Mesenchymal stem cell (in vitro differentiated cells and primary cell): ENCODE measurements around the gene MAPKBP1.

Source experiments
- DNase-seq: peaks from one replicate; pipeline ENCODE4 v3.0.0-alpha.2; 2013
- H2AFZ ChIP-seq: one replicate; pipeline ENCODE4 v1.6.1; 2013; ENCODE audit warnings: low read depth, mild to moderate bottlenecking, control low read depth, inconsistent platforms, low read length, moderate library complexity
- H2AK5ac ChIP-seq: 2 replicates; pipeline ENCODE4 v1.6.1; 2013; ENCODE audit warnings: low read length, moderate library complexity, mild to moderate bottlenecking, inconsistent platforms; ENCODE audit not compliant: severe bottlenecking
- H2BK120ac ChIP-seq: one replicate; pipeline ENCODE4 v1.6.1; 2013; ENCODE audit warnings: low read depth, mild to moderate bottlenecking, inconsistent platforms, low read length, moderate library complexity
- H2BK12ac ChIP-seq, 2 experiments: one replicate each; pipeline ENCODE4 v1.6.1; 2013; ENCODE audit warnings: inconsistent platforms in 2 of 2, low read length in 2 of 2, mild to moderate bottlenecking in 2 of 2, moderate library complexity in 2 of 2, control low read depth in 1 of 2
- H2BK15ac ChIP-seq: one replicate; pipeline ENCODE4 v1.6.1; 2013; ENCODE audit warnings: mild to moderate bottlenecking, low read depth, inconsistent platforms; ENCODE audit not compliant: poor library complexity, severe bottlenecking
- H2BK5ac ChIP-seq: 2 replicates; pipeline ENCODE4 v1.6.1; 2013; ENCODE audit warnings: low read depth, mild to moderate bottlenecking, low read length, control low read depth, inconsistent platforms; ENCODE audit not compliant: poor library complexity, severe bottlenecking
- H3K14ac ChIP-seq, 2 experiments: one replicate each; pipeline ENCODE4 v1.6.1; 2013; ENCODE audit warnings: inconsistent platforms in 2 of 2, low read length in 2 of 2, control low read depth in 1 of 2, mild to moderate bottlenecking in 1 of 2, moderate library complexity in 1 of 2
- H3K18ac ChIP-seq, 2 experiments: one replicate each; pipeline ENCODE4 v1.6.1; 2013; ENCODE audit warnings: inconsistent platforms in 2 of 2, low read length in 2 of 2, control low read depth in 1 of 2, low read depth in 1 of 2, mild to moderate bottlenecking in 1 of 2
- H3K23ac ChIP-seq, 2 experiments: one replicate each; pipeline ENCODE4 v1.6.1; 2013; ENCODE audit warnings: inconsistent platforms in 2 of 2, low read length in 2 of 2, mild to moderate bottlenecking in 2 of 2, moderate library complexity in 2 of 2, control low read depth in 1 of 2
- H3K27ac ChIP-seq: 2 replicates; pipeline ENCODE4 v1.5.1; 2013; ENCODE audit warnings: mild to moderate bottlenecking, moderate library complexity, low read length, control low read depth, inconsistent platforms; ENCODE audit not compliant: poor library complexity, severe bottlenecking
- H3K27me3 ChIP-seq, 2 experiments: 2 replicates each; pipeline versions ENCODE4 v1.6.1 to v1.7.0; 2013; ENCODE audit warnings: low read length in 2 of 2, mild to moderate bottlenecking in 2 of 2, moderate library complexity in 2 of 2, control low read depth in 1 of 2, inconsistent platforms in 1 of 2; ENCODE audit not compliant: control insufficient read depth in 1 of 2, insufficient read depth in 1 of 2
- H3K36me3 ChIP-seq, 2 experiments: 2 replicates each; pipeline versions ENCODE4 v1.6.1 to v1.7.0; 2013; ENCODE audit warnings: low read length in 2 of 2, control low read depth in 1 of 2, inconsistent platforms in 1 of 2, low read depth in 1 of 2, mild to moderate bottlenecking in 1 of 2; ENCODE audit not compliant: insufficient read depth in 2 of 2, control insufficient read depth in 1 of 2
- H3K4ac ChIP-seq, 2 experiments: one replicate each; pipeline ENCODE4 v1.6.1; 2013; ENCODE audit warnings: inconsistent platforms in 2 of 2, low read length in 2 of 2, mild to moderate bottlenecking in 2 of 2, moderate library complexity in 2 of 2, control low read depth in 1 of 2, low read depth in 1 of 2
- H3K4me1 ChIP-seq: 2 replicates; pipeline ENCODE4 v1.6.1; 2013; ENCODE audit warnings: low read depth, low read length, control low read depth; ENCODE audit not compliant: control insufficient read depth, insufficient read depth
- H3K4me2 ChIP-seq: 2 replicates; pipeline ENCODE4 v1.6.1; 2013; ENCODE audit warnings: low read length, mild to moderate bottlenecking, inconsistent platforms; ENCODE audit not compliant: poor library complexity, severe bottlenecking
- H3K4me3 ChIP-seq, 2 experiments: 2 replicates each; pipeline versions ENCODE4 v1.5.1 to v1.7.0; 2013; ENCODE audit warnings: low read length in 2 of 2, mild to moderate bottlenecking in 2 of 2, control low read depth in 1 of 2, low read depth in 1 of 2; ENCODE audit not compliant: insufficient read depth in 1 of 2
- H3K79me1 ChIP-seq: replicated peaks from 2 replicates; pipeline ENCODE4 v1.6.1; 2013; ENCODE audit warnings: mild to moderate bottlenecking, control low read depth, low read length, inconsistent platforms; ENCODE audit not compliant: poor library complexity, severe bottlenecking
- H3K9ac ChIP-seq: 2 replicates; pipeline ENCODE4 v1.7.0; 2013; ENCODE audit warnings: mild to moderate bottlenecking, low read length, moderate library complexity
- H3K9me3 ChIP-seq: 2 replicates; pipeline ENCODE4 v1.7.0; 2013; ENCODE audit warnings: mild to moderate bottlenecking, low read length; ENCODE audit not compliant: control insufficient read depth
- H4K8ac ChIP-seq: one replicate; pipeline ENCODE4 v1.6.1; 2013; ENCODE audit warnings: inconsistent platforms, mild to moderate bottlenecking, low read length, moderate library complexity
- H4K91ac ChIP-seq: one replicate; pipeline ENCODE4 v1.6.1; 2013; ENCODE audit warnings: mild to moderate bottlenecking, low read length, inconsistent platforms
- WGBS: methylation state at CpG from one replicate; pipeline ENCODE4 v1.1.7; 2013; ENCODE audit warnings: mixed read lengths; 5-methylcytosine and 5-hydroxymethylcytosine counted together

The MAPKBP1 gene

GRCh38 chr15:41789662-41790061 is 15.4 kb downstream of the MAPKBP1 start:
- H3K27me3 ChIP-seq = no peaks in the 10 kb centered on the region
- no peak overlapping the region for H3K18ac ChIP-seq
- no peak overlapping the region for H3K27ac ChIP-seq
- no peak overlapping the region for H3K9ac ChIP-seq
- H2AK5ac ChIP-seq = no peak overlapping the region
- H2BK5ac ChIP-seq = no peak overlapping the region
- no peak overlapping the region for H2AFZ ChIP-seq
- peaks cover 11% of the 10 kb centered on the region for H3K4me1 ChIP-seq
- peaks cover 18% of the 10 kb centered on the region for H3K79me1 ChIP-seq
- no peak overlapping the region for H3K23ac ChIP-seq
- H3K14ac ChIP-seq = no peak overlapping the region
- H3K36me3 ChIP-seq = no peaks in the 10 kb centered on the region
- H3K4me2 ChIP-seq = no peak overlapping the region
- no peak for DNase-seq
- H3K4me3 ChIP-seq = no peak overlapping the region
- no peak overlapping the region for H4K91ac ChIP-seq
- H3K9me3 ChIP-seq = no peaks in the 10 kb centered on the region
- no peak overlapping the region for H2BK12ac ChIP-seq
- no peak overlapping the region for H2BK120ac ChIP-seq
- no peak overlapping the region for H3K4ac ChIP-seq
- no peak overlapping the region for H2BK15ac ChIP-seq
- no peak overlapping the region for H4K8ac ChIP-seq

- H3K9ac ChIP-seq = peak overlapping the region; percentile 39
- no peaks in the 10 kb centered on the region for H3K9me3 ChIP-seq
- 88% methylated on average over 3 of the region's 3 CpGs for WGBS
- H3K36me3 ChIP-seq = no peaks in the 10 kb centered on the region
- H3K14ac ChIP-seq = no peak overlapping the region
- no peaks in the 10 kb centered on the region for H3K27me3 ChIP-seq
- peaks cover 19% of the 10 kb centered on the region for H3K79me1 ChIP-seq
- H2BK15ac ChIP-seq = no peak overlapping the region
- H3K23ac ChIP-seq = no peak overlapping the region
- no peak overlapping the region for H3K4ac ChIP-seq
- H3K4me3 ChIP-seq = no peak overlapping the region
- H2BK120ac ChIP-seq = no peak overlapping the region
- no peak for DNase-seq
- no peak overlapping the region for H3K27ac ChIP-seq
- H4K8ac ChIP-seq = no peak overlapping the region
- H2BK5ac ChIP-seq = no peak overlapping the region
- no peak overlapping the region for H4K91ac ChIP-seq
- no peak overlapping the region for H2AFZ ChIP-seq
- H3K4me2 ChIP-seq = no peak overlapping the region
- H3K18ac ChIP-seq = no peak overlapping the region
- H3K4me1 ChIP-seq = peaks cover 11% of the 10 kb centered on the region
- H2BK12ac ChIP-seq = no peak overlapping the region
- no peak overlapping the region for H2AK5ac ChIP-seq
These were observed 15.9 kb downstream of the MAPKBP1 start for GRCh38 chr15:41790169-41790568.

GRCh38 chr15:41790756-41791546 is 16.7 kb downstream of the MAPKBP1 start:
- H3K9ac ChIP-seq = peak overlapping the region; percentile 65
- WGBS = 5% methylated on average over 5 of the region's 5 CpGs
- peak overlapping the region; percentile 10 for H4K8ac ChIP-seq

GRCh38 chr15:41791547-41791937 is 17.3 kb downstream of the MAPKBP1 start:
- Histone ChIP-seq H4K8ac (peak overlapping the region; percentile 10), H3K4me2 (no peak overlapping the region), H3K36me3 (no peaks in the 10 kb centered on the region), H3K27me3 (no peaks in the 10 kb centered on the region), H2AFZ (no peak overlapping the region), H2BK12ac (peak overlapping the region in 1 of 2 experiments; percentile 59), H2AK5ac (peak overlapping the region; percentile 1), H3K27ac (peak overlapping the region; percentile 9), H2BK5ac (no peak overlapping the region), H4K91ac (peak overlapping the region; percentile 34), H3K23ac (no peak overlapping the region), H3K9ac (peak overlapping the region; percentile 65), H3K4me3 (no peak overlapping the region), H3K9me3 (no peaks in the 10 kb centered on the region), H3K14ac (no peak overlapping the region), H2BK15ac (no peak overlapping the region), H3K4me1 (peaks cover 13% of the 10 kb centered on the region), H3K4ac (peak overlapping the region; percentile 19 to 35), H2BK120ac (peak overlapping the region; percentile 27), H3K18ac (peak overlapping the region; percentile 64 to 75), H3K79me1 (peaks cover 24% of the 10 kb centered on the region)
- WGBS = 90% methylated on average over 2 of the region's 4 CpGs
- no peak for DNase-seq

More at GRCh38 chr15:41790756-41791546, 16.7 kb downstream of the MAPKBP1 start:
- Histone ChIP-seq H3K18ac (peak overlapping the region; percentile 64 to 75), H2BK5ac (peak overlapping the region; percentile 45), H2AFZ (no peak overlapping the region), H3K27ac (peak overlapping the region; percentile 18), H3K36me3 (no peaks in the 10 kb centered on the region), H3K27me3 (no peaks in the 10 kb centered on the region), H3K4ac (peak overlapping the region; percentile 19 to 35), H2BK12ac (peak overlapping the region; percentile 44 to 82), H3K9me3 (no peaks in the 10 kb centered on the region), H2AK5ac (peak overlapping the region; percentile 1), H2BK15ac (no peak overlapping the region), H3K4me2 (no peak overlapping the region), H3K23ac (no peak overlapping the region), H4K91ac (peak overlapping the region; percentile 34), H3K4me1 (peaks cover 12% of the 10 kb centered on the region), H3K4me3 (no peak overlapping the region), H3K14ac (no peak overlapping the region), H2BK120ac (peak overlapping the region; percentile 39), H3K79me1 (peaks cover 21% of the 10 kb centered on the region)
- peak; percentile 90 for DNase-seq
